NCI-H1694 treated with DMSO at 0.1 percent for 48 hours (cell line): ENCODE data around the gene HSD3B2.

Experiments
- DNase-seq: peaks from one replicate; lab custom pipeline; 2025; lab: John Stamatoyannopoulos, UW

HSD3B2 gene

DNA sequence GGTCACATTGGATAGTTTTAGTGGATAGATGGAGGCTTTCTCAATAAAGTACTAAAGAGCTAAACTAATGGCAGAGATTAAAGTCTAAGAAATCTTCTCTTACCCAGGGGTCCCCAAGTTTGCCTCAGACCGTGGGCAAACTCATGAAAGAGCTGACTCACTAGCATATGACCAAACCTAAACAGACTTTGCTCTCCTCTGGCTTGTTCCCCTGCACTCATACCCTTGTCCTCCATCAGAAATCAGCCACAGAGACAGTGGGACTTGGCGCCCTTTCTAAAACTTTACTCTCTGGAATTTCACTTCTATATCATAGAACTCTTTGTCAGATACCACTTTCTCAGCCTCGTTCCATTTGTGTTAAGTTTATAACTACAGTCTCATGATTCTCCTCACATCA, 17.0 kb upstream of the HSD3B2 start:
- no peak for DNase-seq

DNA sequence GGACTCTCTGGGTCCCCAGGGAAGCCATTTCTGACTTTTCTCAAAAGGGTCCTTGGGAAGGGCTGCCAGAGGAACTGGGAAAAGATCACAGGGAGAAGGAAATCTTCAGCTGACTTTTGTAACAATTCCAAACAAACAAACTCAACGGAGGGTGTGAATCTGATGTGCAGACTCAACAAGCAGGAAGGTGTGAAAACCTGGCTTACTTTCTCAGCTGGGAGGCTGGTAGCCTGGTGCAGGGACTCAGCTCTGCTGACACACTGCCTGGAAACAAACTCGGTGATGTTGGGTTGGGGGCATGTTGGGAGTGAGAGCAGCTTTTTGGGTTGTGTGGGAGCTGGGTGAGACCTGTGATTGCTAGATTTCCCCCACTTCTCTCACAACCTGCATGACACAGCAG, 10.2 kb upstream of the HSD3B2 start:
- DNase-seq: no peak

- DNase-seq: no peak
These were observed 5.2 kb upstream of the HSD3B2 start for GRCh38 chr1:119409731-119410130.

DNA sequence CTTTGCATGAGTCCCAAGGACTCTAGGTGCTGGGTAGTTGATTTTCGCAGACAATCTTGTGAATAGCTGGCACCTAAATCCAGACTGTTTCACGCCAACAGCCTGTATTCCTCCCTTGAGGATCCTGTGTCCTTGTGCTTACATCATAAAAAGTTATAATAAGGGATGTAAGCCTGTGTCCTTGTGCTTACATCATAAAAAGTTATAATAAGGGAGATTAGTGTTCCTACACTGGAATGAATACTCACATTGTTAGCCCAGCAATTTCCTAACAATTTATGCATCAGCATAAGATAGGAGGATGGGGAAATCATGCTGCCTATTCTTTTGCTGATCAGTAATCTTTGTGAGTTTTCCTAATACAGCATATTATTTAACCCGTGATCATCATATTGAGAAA, 4.0 kb upstream of the HSD3B2 start:
- DNase-seq: no peak

GRCh38 chr1:119416006-119416640, 1.2 kb downstream of the HSD3B2 start:
- DNase-seq: no peak

DNA sequence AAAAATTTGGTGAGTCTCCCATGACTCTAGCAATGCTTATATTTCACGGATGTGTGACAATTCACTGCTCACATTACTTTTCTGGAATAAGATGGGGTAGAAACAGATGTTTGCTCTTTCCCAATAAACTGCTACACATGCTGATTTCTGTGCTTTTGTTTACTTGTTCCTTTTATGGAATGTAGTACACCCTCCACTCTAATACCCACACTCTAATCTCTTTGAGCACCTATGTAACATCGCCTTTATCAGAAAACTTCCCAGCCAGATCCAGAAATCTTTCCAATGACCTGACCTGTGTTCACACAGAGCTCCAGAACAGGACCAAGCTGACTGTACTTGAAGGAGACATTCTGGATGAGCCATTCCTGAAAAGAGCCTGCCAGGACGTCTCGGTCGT, 4.2 kb downstream of the HSD3B2 start:
- DNase-seq: no peak

- no peak for DNase-seq
These were observed 5.7 kb downstream of the HSD3B2 start for GRCh38 chr1:119420638-119421037.

GRCh38 chr1:119422631-119423030, 7.7 kb downstream of the HSD3B2 start:
- DNase-seq: no peak

- no peak for DNase-seq
These were observed 14.0 kb downstream of the HSD3B2 start for GRCh38 chr1:119428991-119429390.

GRCh38 chr1:119429687-119430086, 14.7 kb downstream of the HSD3B2 start:
- no peak for DNase-seq

- no peak for DNase-seq
These were observed 15.5 kb downstream of the HSD3B2 start for GRCh38 chr1:119430486-119430885.

GRCh38 chr1:119431836-119432235, 16.9 kb downstream of the HSD3B2 start:
- no peak for DNase-seq

DNA sequence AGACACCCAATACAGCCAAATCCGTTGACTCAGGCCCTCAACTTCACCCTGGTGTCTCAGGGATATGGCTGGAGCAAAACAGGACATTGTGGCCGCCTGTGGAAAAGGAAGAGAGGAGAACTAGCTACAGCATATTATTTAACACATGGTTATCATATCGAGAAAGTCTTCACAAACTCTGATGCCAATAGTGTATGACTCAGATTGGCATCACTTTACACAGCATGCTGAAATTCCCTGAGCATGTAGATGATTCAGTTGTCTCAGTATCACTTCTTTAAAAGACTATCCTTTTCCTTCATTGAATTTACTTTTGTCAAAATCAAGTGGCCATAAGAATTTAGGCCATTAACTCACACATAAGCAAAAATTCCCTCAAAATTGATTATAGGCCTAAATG, 20.1 kb downstream of the HSD3B2 start:
- DNase-seq: no peak

DNA sequence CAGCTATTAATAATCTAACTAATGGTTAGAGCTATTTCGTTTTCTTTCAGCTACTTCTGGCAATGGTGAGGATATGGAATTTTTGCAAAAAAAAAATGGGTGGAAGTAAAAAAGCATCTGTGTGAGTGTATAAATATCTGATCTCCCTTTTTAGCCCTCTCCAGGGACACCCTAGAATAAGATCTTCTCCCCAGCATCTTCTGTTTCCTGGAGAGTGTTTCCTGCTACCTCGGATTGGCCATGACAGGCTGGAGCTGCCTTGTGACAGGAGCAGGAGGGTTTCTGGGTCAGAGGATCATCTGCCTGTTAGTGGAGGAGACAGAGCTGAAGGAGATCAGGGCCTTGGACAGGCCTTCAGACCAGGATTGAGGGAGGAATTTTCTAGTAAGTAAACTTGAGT, 23.8 kb downstream of the HSD3B2 start:
- no peak for DNase-seq

GRCh38 chr1:119440721-119441307, 25.9 kb downstream of the HSD3B2 start:
- no peak for DNase-seq

DNA sequence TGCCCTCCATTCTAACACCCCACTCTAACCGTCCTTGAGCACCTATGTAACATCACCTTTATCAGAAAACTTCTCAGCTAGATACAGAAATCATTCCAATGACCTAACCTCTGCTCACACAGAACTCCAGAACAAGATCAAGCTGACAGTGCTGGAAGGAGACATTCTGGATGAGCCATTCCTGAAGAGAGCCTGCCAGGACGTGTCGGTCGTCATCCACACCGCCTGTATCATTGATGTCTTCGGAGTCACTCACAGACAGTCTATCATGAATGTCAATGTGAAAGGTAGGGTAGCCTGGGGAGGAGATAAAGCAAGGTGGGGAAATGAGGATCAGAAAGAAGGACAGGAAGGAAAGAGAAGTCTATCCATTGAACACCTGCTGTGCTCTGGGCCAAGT, 27.8 kb downstream of the HSD3B2 start:
- DNase-seq: no peak

GRCh38 chr1:119446321-119446720, 31.4 kb downstream of the HSD3B2 start:
- DNase-seq: no peak

DNA sequence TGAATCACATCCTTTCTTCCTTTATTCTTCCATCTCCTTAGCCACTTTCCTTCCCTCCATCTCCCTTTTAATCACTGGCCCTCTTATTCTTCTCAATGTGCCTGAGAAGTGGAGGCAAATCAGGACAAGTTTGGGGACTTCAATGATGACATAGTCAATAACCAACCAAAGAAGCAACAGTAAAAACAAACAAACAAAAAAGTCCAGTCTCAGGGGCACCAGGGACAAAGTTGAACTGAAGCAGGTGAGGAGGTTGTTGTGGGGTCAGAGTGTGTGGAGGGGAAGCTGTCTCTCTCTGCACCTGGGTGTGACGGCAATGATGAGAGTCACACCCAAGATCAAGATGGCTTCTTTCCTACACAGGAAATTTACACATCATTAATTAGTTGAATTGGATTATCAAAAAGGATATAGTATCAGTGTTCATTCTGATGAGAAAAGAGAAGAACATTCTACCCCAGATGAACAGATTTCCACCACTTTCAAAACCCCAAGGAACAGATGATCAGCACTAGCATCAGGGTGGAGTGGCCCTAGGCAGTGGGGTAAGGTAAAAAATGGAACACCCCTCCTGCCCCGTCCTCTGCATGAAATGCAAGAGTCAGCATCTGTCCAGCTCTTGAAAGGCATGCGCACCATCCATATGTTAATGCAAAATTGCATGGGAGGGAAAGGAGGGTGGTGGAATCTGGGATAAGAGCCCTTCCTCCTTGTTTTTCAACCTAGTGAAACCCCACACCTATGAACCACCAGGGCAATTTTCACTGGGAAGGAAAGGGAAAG, 32.6 kb downstream of the HSD3B2 start:
- no peak for DNase-seq

- DNase-seq: no peak
These were observed 33.2 kb downstream of the HSD3B2 start for GRCh38 chr1:119448127-119448511.

- DNase-seq: no peak
These were observed 35.0 kb downstream of the HSD3B2 start for GRCh38 chr1:119449971-119450370.

DNA sequence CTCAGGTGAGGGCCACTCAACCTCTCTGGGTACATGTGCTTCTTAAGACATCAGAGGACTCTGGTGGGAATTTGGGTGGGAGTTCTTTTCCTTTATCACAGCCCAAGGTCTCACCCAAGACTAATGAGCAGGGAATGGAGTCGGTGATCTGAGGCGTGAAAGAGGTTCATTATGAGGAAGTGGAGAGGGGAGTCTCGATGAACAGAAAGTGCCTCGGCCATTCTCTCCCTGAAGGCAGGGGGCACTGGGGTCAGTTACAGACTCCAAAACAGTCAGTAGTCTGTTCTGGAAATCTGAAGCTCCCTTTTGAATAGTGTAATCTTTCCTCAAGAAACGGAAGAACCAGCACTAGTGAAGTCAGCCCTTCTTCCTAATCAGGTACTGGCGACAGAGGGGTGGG, 36.2 kb downstream of the HSD3B2 start:
- no peak for DNase-seq

GRCh38 chr1:119452091-119452490, 37.1 kb downstream of the HSD3B2 start:
- no peak for DNase-seq

DNA sequence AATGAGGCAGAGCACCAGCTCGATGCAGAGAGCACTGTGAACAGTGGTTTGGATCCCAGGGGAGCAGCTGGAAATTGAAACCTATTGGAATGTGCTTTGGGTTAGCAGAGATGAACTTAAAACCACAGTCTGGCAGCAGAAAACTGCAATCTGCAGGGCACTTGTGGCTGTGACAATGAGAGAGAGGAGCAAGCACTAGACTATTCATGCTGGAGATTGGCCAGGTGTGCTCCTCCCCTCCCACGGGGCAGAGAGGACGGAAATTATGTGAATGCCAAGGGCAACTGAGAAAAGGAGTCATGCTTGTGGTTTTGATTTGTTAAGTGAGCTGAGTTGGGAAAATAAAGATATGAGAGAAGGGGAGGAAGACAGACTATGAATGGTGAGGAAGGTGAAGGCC, 38.1 kb downstream of the HSD3B2 start:
- no peak for DNase-seq

GRCh38 chr1:119462964-119463363, 48.0 kb downstream of the HSD3B2 start:
- DNase-seq: no peak
